HepG2 (cell line): ENCODE results near the gene SNN. TPM values are rescaled to one million over a fixed set of nuclear protein-coding genes. Genes with fewer than 3 reads are reported as not detected.

Experiments used
- AKAP8 ChIP-seq: sonication (generic); formaldehyde crosslinking; IDR thresholded peaks from 2 replicates; pipeline ENCODE4 v1.5.1; 2020; ENCODE audit warnings: mild to moderate bottlenecking, missing genetic modification reagents
- ARID3A ChIP-seq: IDR thresholded peaks from 2 replicates; pipeline ENCODE4 v1.6.1; 2012; ENCODE audit warnings: low read depth, low read length, improper control_type of control experiment
- ATF4 ChIP-seq, 2 experiments: fragments of 450-650 bp in 1 of 2; sonication (generic) in 1 of 2; formaldehyde crosslinking; IDR thresholded peaks; 2 replicates each; pipeline versions ENCODE4 v1.5.0 to v1.8.0; 2020 to 2022; ENCODE audit warnings: mild to moderate bottlenecking in 1 of 2, missing genetic modification reagents in 1 of 2
- FOXA3 ChIP-seq: IDR thresholded peaks from 2 replicates; pipeline ENCODE4 v1.6.1; 2016; ENCODE audit warnings: missing genetic modification reagents, missing compliant biosample characterization
- MED8 ChIP-seq: sonication (generic); formaldehyde crosslinking; IDR thresholded peaks from 2 replicates; pipeline ENCODE4 v1.8.1; 2023; ENCODE audit warnings: mild to moderate bottlenecking, missing genetic modification reagents; ENCODE audit not compliant: insufficient replicate concordance
- NCOA5 ChIP-seq: sonication (generic); formaldehyde crosslinking; IDR thresholded peaks from 2 replicates; pipeline ENCODE4 v1.4.0; 2020; ENCODE audit warnings: missing genetic modification reagents
- NFRKB ChIP-seq: fragments of 450-650 bp; IDR thresholded peaks from 2 replicates; pipeline ENCODE4 v1.6.1; 2017
- NPAS2 ChIP-seq: sonication (generic); formaldehyde crosslinking; IDR thresholded peaks from 2 replicates; pipeline ENCODE4 v1.8.0; 2022; ENCODE audit warnings: mild to moderate bottlenecking, missing genetic modification reagents, borderline replicate concordance
- POLR2AphosphoS5 ChIP-seq: IDR thresholded peaks from 2 replicates; pipeline ENCODE4 v1.6.1; 2012; ENCODE audit warnings: low read depth, low read length
- RFX3 ChIP-seq: IDR thresholded peaks from 2 replicates; pipeline ENCODE4 v1.6.1; 2016; ENCODE audit warnings: missing biosample characterization, missing genetic modification reagents
- TRIM22 ChIP-seq: fragments of 450-650 bp; IDR thresholded peaks from 2 replicates; pipeline ENCODE4 v1.6.1; 2017
- ZBTB46 ChIP-seq: sonication (generic); formaldehyde crosslinking; IDR thresholded peaks from 2 replicates; pipeline ENCODE4 v1.4.0; 2020; ENCODE audit warnings: mild to moderate bottlenecking, missing genetic modification reagents, borderline replicate concordance
- ZKSCAN8 ChIP-seq: IDR thresholded peaks from 2 replicates; pipeline ENCODE4 v1.6.1; 2016; ENCODE audit warnings: borderline replicate concordance, missing genetic modification reagents, missing compliant biosample characterization
- ZNF550 ChIP-seq: sonication (generic); formaldehyde crosslinking; IDR thresholded peaks from 2 replicates; pipeline ENCODE4 v1.4.0; 2020; ENCODE audit warnings: mild to moderate bottlenecking, missing genetic modification reagents, borderline replicate concordance
- polyA plus RNA-seq, 8 experiments: library from polyadenylated mRNA; depleted of rRNA in 3 of 8; stranded (reverse) in 7 of 8; unstranded in 1 of 8; fragments of >200 nt; fragmentation: Illumina TruSeq in 4 of 8; extraction: Trizol in 4 of 8; gene quantifications; 2 replicates each; pipeline versions ENCODE4 v1.2.1 to v1.2.3, GENCODE V29; 2011 to 2016; ENCODE audit warnings: low read depth in 4 of 8, missing spikeins in 1 of 8, mixed read lengths in 1 of 8; ENCODE audit not compliant: insufficient read depth in 1 of 8
- total RNA-seq, 5 experiments: library from RNA; depleted of rRNA; stranded (reverse); fragments of >200 nt; fragmentation: Illumina TruSeq; extraction: Trizol; gene quantifications; 2 replicates each; pipeline ENCODE4 v1.2.3, GENCODE V29; 2016; ENCODE audit warnings: low read depth in 1 of 5
- TF ChIP-seq, protein P1 (sequence below): sonication (generic); formaldehyde crosslinking; IDR thresholded peaks from 2 replicates; pipeline ENCODE4 v1.8.1; 2023; ENCODE audit warnings: missing genetic modification reagents, mild to moderate bottlenecking, borderline replicate concordance
- TF ChIP-seq, protein P2 (sequence below): sonication (generic); formaldehyde crosslinking; IDR thresholded peaks from 2 replicates; pipeline ENCODE4 v1.8.0; 2022; ENCODE audit warnings: mild to moderate bottlenecking, missing genetic modification reagents
- TF ChIP-seq, protein P3 (sequence below): sonication (generic); formaldehyde crosslinking; IDR thresholded peaks from 2 replicates; pipeline ENCODE4 v1.4.0; 2020; ENCODE audit warnings: missing genetic modification reagents
- TF ChIP-seq, protein P4 (sequence below): sonication (generic); formaldehyde crosslinking; IDR thresholded peaks from 2 replicates; pipeline ENCODE4 v1.4.0; 2020; ENCODE audit warnings: missing genetic modification reagents, mild to moderate bottlenecking, borderline replicate concordance

The SNN gene
- total and polyA plus RNA-seq, 2 of the 13 experiments (the other 11 are each of a cell fraction or from before 2014, with no cell fraction given) = 5.2 to 8.4 TPM

GRCh38 chr16:11627822-11628457, 40.3 kb upstream of the SNN start (continued):
- TF ChIP-seq ZBTB46 (CRISPR knock-in tag) (no peak), MED8 (CRISPR knock-in tag) (no peak), NCOA5 (no peak), TRIM22 (no peak), POLR2AphosphoS5 (no peak), RFX3 (CRISPR knock-in tag) (no peak), ATF4 (CRISPR knock-in tag; IDR thresholded peaks at IDR 0.05) (peak in 1 of 2 experiments; percentile 96; a peak in 2 of 4 replicates), ZKSCAN8 (CRISPR knock-in tag) (no peak), FOXA3 (CRISPR knock-in tag) (no peak), NPAS2 (no peak), ZNF550 (no peak), ARID3A (no peak), NFRKB (no peak), AKAP8 (CRISPR knock-in tag) (no peak)
- TF ChIP-seq, protein P1, sequence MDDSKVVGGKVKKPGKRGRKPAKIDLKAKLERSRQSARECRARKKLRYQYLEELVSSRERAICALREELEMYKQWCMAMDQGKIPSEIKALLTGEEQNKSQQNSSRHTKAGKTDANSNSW (CRISPR knock-in tag) = no peak
- TF ChIP-seq, protein P2, sequence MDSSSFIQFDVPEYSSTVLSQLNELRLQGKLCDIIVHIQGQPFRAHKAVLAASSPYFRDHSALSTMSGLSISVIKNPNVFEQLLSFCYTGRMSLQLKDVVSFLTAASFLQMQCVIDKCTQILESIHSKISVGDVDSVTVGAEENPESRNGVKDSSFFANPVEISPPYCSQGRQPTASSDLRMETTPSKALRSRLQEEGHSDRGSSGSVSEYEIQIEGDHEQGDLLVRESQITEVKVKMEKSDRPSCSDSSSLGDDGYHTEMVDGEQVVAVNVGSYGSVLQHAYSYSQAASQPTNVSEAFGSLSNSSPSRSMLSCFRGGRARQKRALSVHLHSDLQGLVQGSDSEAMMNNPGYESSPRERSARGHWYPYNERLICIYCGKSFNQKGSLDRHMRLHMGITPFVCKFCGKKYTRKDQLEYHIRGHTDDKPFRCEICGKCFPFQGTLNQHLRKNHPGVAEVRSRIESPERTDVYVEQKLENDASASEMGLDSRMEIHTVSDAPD (CRISPR knock-in tag) = no peak
- TF ChIP-seq, protein P3, sequence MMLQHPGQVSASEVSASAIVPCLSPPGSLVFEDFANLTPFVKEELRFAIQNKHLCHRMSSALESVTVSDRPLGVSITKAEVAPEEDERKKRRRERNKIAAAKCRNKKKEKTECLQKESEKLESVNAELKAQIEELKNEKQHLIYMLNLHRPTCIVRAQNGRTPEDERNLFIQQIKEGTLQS (CRISPR knock-in tag) = peak; percentile 47; the same call in 1 of the 2 replicates
- TF ChIP-seq, protein P4, sequence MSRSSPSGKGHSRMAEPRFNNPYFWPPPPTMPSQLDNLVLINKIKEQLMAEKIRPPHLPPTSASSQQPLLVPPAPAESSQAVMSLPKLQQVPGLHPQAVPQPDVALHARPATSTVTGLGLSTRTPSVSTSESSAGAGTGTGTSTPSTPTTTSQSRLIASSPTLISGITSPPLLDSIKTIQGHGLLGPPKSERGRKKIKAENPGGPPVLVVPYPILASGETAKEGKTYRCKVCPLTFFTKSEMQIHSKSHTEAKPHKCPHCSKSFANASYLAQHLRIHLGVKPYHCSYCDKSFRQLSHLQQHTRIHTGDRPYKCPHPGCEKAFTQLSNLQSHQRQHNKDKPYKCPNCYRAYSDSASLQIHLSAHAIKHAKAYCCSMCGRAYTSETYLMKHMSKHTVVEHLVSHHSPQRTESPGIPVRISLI (CRISPR knock-in tag) = peak; percentile 74
